HepG2 (cell line): Measurements from ENCODE around the gene TSHZ2. TPM values are rescaled to one million over a fixed set of nuclear protein-coding genes. Genes with fewer than 3 reads are reported as not detected.

Experiments
- BCL6 ChIP-seq: IDR thresholded peaks from 2 replicates; pipeline ENCODE4 v1.6.1; 2016; ENCODE audit warnings: missing genetic modification reagents, missing compliant biosample characterization
- BRCA1 ChIP-seq: sonication (generic); formaldehyde crosslinking; IDR thresholded peaks from 2 replicates; pipeline ENCODE4 v1.4.0; 2020; ENCODE audit warnings: missing genetic modification reagents
- EHMT2 ChIP-seq: fragments of 200-600 bp; sonication (generic); IDR thresholded peaks from 2 replicates; pipeline ENCODE4 v1.7.0; 2017; ENCODE audit warnings: antibody characterized with exemption, low read depth, low read length, borderline replicate concordance
- HMGXB3 ChIP-seq: sonication (generic); formaldehyde crosslinking; IDR thresholded peaks from 2 replicates; pipeline ENCODE4 v1.4.0; 2020; ENCODE audit warnings: missing genetic modification reagents, borderline replicate concordance
- KAT2B ChIP-seq: fragments of 150-350 bp; IDR thresholded peaks from 2 replicates; pipeline ENCODE4 v1.6.1; 2014; ENCODE audit warnings: low read depth, low read length, borderline replicate concordance
- MAX ChIP-seq: IDR thresholded peaks from 2 replicates; pipeline ENCODE4 v1.6.1; 2012; ENCODE audit warnings: inconsistent platforms
- POLR2A ChIP-seq, 2 experiments: IDR thresholded peaks; 2 replicates each; pipeline ENCODE4 v1.6.1; 2011; ENCODE audit warnings: low read depth in 2 of 2, low read length in 2 of 2, mild to moderate bottlenecking in 1 of 2, moderate library complexity in 1 of 2; ENCODE audit not compliant: insufficient read depth in 1 of 2
- SCMH1 ChIP-seq: sonication (generic); formaldehyde crosslinking; IDR thresholded peaks from 2 replicates; pipeline ENCODE4 v1.9.0; 2021; ENCODE audit warnings: missing genetic modification reagents, mild to moderate bottlenecking, borderline replicate concordance
- SNRNP70 ChIP-seq: fragments of 200-400 bp; formaldehyde crosslinking; IDR thresholded peaks from 2 replicates; pipeline ENCODE4 v1.6.1; 2017; ENCODE audit warnings: mild to moderate bottlenecking, low read depth, low read length, moderate library complexity
- TARDBP ChIP-seq: sonication (generic); formaldehyde crosslinking; IDR thresholded peaks from 2 replicates; pipeline ENCODE4 v1.8.0; 2022; ENCODE audit warnings: mild to moderate bottlenecking, missing genetic modification reagents
- YEATS2 ChIP-seq: sonication (generic); formaldehyde crosslinking; IDR thresholded peaks from 2 replicates; pipeline ENCODE4 v1.4.0; 2020; ENCODE audit warnings: missing genetic modification reagents, borderline replicate concordance
- ZNF549 ChIP-seq: sonication (generic); formaldehyde crosslinking; IDR thresholded peaks from 2 replicates; pipeline ENCODE4 v1.5.0; 2020; ENCODE audit warnings: missing genetic modification reagents
- ZZZ3 ChIP-seq: sonication (generic); formaldehyde crosslinking; IDR thresholded peaks from 2 replicates; pipeline ENCODE4 v1.4.0; 2020; ENCODE audit warnings: missing genetic modification reagents, mild to moderate bottlenecking, borderline replicate concordance
- polyA plus RNA-seq, 8 experiments: library from polyadenylated mRNA; depleted of rRNA in 3 of 8; stranded (reverse) in 7 of 8; unstranded in 1 of 8; fragments of >200 nt; fragmentation: Illumina TruSeq in 4 of 8; extraction: Trizol in 4 of 8; gene quantifications; 2 replicates each; pipeline versions ENCODE4 v1.2.1 to v1.2.3, GENCODE V29; 2011 to 2016; ENCODE audit warnings: low read depth in 4 of 8, missing spikeins in 1 of 8, mixed read lengths in 1 of 8; ENCODE audit not compliant: insufficient read depth in 1 of 8
- total RNA-seq, 5 experiments: library from RNA; depleted of rRNA; stranded (reverse); fragments of >200 nt; fragmentation: Illumina TruSeq; extraction: Trizol; gene quantifications; 2 replicates each; pipeline ENCODE4 v1.2.3, GENCODE V29; 2016; ENCODE audit warnings: low read depth in 1 of 5
- TF ChIP-seq, protein P1 (sequence below): sonication (generic); formaldehyde crosslinking; IDR thresholded peaks from 2 replicates; pipeline ENCODE4 v1.4.0; 2020; ENCODE audit warnings: missing genetic modification reagents
- TF ChIP-seq, protein P2 (sequence below): sonication (generic); formaldehyde crosslinking; IDR thresholded peaks from 2 replicates; pipeline ENCODE4 v1.4.0; 2020; ENCODE audit warnings: mild to moderate bottlenecking, low read depth, missing genetic modification reagents
- TF ChIP-seq, protein P3 (sequence below): sonication (generic); formaldehyde crosslinking; conservative IDR thresholded peaks from 2 replicates; pipeline ENCODE4 v1.4.0; 2020; ENCODE audit warnings: missing genetic modification reagents

The TSHZ2 gene
- total and polyA plus RNA-seq, 2 of the 13 experiments (the other 11 are each of a cell fraction or from before 2014, with no cell fraction given) = 0.01 TPM; not detected in 1

DNA sequence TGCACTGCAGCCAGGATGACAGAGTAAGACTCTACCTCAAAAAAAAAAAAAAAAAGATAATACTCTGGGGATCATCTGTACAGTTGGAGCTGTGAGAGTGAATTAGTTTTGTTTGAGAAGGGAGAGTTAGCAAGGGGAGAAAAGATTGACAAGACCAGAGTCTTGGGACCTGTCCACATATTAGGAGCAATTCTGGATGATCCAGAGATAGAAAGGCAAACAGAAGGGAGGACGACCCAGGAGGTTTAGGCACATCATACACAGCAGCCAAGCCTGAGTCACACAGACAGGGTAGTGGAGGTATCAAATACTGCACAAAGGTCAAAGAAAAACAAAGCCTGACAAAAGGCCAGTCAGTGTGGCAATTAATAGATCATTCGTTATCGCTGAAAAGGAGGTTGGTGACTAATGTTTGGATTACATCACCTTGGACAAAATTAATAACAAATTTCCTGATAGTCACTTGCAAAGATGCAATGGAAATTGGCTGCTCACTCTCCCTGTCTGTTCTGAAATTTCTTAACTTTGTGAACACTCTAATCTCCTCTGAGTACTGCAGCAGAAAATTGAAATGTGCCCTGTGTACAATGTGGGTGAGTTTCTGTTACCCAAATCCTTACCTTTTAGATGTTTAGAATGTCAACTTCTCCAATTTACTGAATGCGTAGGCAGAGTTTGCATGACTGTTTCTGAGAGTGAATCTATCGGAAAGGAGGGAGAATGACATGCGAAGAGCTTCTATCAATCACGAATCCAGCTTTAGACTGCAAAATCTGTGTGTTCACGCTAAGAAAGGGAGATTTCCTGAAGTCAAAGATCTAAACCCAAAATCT, 105.4 kb downstream of the TSHZ2 start (continued):
- no peak for TF ChIP-seq SCMH1
- TF ChIP-seq KAT2B = no peak
- TF ChIP-seq ZZZ3 (CRISPR knock-in tag) = 0 out of 2 replicates have a peak, but pooled peaks have one; percentile 49
- no peak for TF ChIP-seq BRCA1 (CRISPR knock-in tag)
- TF ChIP-seq, protein P1, sequence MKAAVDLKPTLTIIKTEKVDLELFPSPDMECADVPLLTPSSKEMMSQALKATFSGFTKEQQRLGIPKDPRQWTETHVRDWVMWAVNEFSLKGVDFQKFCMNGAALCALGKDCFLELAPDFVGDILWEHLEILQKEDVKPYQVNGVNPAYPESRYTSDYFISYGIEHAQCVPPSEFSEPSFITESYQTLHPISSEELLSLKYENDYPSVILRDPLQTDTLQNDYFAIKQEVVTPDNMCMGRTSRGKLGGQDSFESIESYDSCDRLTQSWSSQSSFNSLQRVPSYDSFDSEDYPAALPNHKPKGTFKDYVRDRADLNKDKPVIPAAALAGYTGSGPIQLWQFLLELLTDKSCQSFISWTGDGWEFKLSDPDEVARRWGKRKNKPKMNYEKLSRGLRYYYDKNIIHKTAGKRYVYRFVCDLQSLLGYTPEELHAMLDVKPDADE (CRISPR knock-in tag) = no peak
- TF ChIP-seq ZNF549 = no peak
- TF ChIP-seq EHMT2 = no peak; the same call in 1 of the 2 replicates
- TF ChIP-seq HMGXB3 (CRISPR knock-in tag) = peak; percentile 59; the same call in 1 of the 2 replicates
- TF ChIP-seq, protein P2, sequence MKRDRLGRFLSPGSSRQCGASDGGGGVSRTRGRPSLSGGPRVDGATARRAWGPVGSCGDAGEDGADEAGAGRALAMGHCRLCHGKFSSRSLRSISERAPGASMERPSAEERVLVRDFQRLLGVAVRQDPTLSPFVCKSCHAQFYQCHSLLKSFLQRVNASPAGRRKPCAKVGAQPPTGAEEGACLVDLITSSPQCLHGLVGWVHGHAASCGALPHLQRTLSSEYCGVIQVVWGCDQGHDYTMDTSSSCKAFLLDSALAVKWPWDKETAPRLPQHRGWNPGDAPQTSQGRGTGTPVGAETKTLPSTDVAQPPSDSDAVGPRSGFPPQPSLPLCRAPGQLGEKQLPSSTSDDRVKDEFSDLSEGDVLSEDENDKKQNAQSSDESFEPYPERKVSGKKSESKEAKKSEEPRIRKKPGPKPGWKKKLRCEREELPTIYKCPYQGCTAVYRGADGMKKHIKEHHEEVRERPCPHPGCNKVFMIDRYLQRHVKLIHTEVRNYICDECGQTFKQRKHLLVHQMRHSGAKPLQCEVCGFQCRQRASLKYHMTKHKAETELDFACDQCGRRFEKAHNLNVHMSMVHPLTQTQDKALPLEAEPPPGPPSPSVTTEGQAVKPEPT (CRISPR knock-in tag) = no peak; the same call in 1 of the 2 replicates
- TF ChIP-seq, protein P3, sequence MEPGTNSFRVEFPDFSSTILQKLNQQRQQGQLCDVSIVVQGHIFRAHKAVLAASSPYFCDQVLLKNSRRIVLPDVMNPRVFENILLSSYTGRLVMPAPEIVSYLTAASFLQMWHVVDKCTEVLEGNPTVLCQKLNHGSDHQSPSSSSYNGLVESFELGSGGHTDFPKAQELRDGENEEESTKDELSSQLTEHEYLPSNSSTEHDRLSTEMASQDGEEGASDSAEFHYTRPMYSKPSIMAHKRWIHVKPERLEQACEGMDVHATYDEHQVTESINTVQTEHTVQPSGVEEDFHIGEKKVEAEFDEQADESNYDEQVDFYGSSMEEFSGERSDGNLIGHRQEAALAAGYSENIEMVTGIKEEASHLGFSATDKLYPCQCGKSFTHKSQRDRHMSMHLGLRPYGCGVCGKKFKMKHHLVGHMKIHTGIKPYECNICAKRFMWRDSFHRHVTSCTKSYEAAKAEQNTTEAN = peak; percentile 57; the same call in 1 of the 2 replicates
- no peak for TF ChIP-seq POLR2A (IDR thresholded peaks at IDR 0.05; ENCODE audit: insufficient read depth in 1 of 2, low read depth in 2 of 2, low read length in 2 of 2)
- no peak for TF ChIP-seq MAX
- TF ChIP-seq TARDBP (CRISPR knock-in tag) = peak; percentile 77
- no peak for TF ChIP-seq SNRNP70
- TF ChIP-seq BCL6 = peak; percentile 57
- peak; percentile 48; the same call in 1 of the 2 replicates for TF ChIP-seq YEATS2 (CRISPR knock-in tag)
